AG08396 (cell line): ENCODE data around the gene CHMP3.
"Not testable (repeated sequence)": the region's sequence is repeated elsewhere in the genome, so short reads cannot be mapped to it uniquely, and the experiment has no call there.

Experiments used
- DNase-seq: peaks from one replicate; pipeline ENCODE4 v3.0.0; 2012; ENCODE audit warnings: low spot score, mixed read lengths

Gene CHMP3

DNA sequence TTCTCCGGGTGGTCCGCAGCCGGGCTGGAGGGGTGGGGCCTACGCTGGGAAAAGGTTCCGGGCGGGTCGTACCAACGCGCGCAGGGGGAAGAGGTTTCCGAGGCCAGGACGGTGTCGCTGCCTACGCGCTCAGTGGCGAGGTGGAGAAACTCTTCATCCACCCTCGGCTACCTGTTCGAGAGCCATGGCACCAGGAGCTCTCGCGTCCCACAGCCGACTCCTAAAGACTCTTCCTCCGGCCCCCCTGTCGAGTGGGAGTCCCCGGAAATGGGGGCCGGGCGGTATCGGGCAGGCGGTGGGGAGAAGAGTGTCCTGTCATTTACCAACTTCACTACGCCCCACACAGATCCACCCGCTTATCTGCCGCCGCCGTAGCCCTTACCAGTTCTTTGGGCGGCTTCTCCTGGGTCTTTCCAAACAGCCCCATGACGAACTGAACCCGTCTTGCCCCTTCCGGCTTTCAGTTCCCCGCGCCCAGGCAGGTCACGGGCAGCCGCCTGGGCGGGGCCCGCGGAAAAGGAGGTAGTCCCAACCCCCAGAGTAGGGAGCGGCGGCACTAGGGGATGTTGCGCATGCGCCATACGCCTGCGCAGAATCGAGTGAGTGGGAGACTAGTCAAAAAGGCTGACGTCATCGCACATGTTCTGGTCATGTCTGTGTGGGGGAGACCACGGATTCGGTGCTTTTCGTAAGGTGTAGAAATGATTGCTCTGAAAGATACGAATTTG, at the start of gene CHMP3:
Gene CHMP3 (minus strand): TSS at position 522 of the 728 bp plus-strand sequence. CDS start 95 bp downstream, at position 427.
- peak; percentile 99 for DNase-seq

DNA sequence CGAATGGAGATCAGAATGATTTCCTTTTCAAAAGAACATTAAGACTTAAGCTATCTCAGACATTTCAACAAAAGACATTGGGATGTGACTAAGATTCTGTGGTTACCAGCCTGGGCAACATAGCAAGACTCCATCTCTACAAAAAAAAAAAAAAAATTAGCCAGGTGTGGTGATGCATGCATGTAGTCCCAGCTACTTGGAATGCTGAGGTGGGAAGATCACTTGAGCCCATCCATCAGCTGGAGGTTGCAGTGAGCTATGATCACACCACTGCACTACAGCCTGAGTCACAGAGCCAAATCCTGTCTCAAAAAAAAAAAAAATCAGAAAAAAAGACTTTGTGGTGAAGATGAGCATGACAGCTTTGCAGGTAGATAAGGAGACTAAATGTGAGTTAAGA, 47.6 kb upstream of the CHMP3 start:
- DNase-seq, result no peak

DNA sequence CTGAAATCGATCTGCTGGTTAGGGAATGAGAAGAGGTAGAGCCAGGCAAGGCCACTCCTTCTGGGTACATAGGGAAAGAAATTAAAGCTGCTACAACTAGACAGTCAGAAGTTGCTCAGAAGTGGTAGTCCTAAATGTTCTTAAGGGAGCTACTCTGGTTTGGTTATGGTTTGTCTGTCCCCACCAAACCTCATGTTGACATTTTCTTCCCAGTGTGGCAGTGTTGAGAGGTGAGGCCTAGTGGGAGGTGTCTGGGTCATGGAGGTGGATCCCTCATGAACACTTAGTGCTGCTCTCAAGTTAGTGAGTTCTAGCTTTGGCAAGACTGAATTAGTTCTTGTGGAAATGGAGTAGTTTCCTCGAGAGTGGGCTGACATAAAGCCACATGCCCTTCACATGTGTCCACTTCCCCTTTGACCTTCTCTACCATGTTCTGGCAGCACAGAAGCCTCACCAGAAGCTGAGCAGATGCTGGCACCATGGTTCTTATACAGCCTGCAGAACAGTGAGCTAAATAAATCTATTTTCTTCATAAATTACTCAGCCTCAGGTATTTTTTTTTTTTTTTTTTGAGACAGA, 45.7 kb upstream of the CHMP3 start:
- no peak for DNase-seq

DNA sequence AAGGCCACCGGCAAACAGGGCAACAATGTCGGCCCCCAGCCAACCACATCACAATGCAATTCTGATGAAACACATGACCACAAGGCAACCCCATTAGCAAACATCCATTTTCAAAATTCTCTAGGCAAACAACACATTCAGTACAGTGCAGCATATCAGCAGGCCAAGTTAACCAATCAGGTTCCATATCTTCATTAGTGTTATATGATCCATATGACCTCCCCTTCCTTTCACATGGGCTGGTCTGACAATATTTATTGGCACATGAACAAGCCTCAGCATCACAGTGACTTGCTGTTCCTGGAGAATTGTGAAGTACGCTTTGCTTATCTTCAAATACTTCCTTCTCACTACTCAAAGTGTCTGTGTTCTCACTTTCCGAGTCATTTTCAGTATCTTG, 40.7 kb upstream of the CHMP3 start:
- DNase-seq, result no peak

DNA sequence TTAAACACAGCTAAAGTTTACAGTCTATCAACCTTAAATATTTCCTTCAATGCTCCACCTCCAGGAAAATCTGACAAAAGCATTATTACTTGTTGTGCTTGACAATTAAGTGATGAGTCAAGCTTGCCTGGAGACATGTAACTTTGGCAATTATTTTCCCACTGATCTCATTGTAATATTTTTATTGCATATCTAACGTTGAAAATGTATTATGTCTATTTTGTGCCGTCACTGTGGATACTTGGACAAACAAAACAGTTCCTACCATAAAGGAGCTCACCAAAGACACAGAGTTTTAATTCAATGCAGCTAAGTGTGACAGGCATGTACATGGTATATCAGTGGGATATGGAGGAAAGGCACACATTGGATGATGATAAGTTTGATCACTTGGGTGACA, 35.7 kb upstream of the CHMP3 start:
- DNase-seq, result no peak

DNA sequence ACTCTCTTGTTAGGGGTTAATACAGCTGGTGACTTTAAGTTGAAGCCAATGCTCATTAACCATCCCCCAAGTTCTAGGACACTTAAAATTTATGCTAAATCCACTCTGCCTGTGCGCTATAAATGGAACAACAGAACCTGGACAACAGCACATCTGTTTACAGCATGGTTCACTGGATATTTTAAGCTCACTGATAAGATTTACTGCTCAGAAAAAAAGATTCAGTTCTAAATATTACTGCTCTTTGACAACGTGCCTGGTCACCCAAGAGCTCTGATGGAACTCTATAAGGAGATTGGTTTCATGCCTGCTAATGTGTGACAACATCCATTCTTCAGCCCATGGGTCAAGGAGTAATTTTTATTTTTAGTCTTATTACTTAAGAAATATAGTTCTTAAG, 32.9 kb upstream of the CHMP3 start:
- DNase-seq, result no peak

DNA sequence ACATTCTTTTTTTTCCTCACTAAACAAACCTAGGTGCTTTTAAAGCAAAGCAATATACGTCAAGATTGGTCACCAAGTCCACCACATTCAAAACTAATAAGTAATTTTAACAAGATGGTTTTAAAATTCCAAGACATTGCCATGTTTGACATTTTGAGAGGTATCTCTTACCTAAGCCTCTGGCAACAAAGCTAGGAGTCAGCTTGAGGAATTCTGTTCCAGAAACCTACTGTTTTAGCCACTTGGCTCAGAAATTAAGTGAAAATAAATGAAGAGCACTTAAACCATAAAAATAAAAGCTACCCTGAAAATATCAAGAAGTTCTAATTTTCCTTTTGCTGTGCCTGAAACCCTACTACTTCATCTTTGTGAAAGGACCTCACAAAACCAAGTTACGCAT, 30.0 kb upstream of the CHMP3 start:
- DNase-seq, result no peak

DNA sequence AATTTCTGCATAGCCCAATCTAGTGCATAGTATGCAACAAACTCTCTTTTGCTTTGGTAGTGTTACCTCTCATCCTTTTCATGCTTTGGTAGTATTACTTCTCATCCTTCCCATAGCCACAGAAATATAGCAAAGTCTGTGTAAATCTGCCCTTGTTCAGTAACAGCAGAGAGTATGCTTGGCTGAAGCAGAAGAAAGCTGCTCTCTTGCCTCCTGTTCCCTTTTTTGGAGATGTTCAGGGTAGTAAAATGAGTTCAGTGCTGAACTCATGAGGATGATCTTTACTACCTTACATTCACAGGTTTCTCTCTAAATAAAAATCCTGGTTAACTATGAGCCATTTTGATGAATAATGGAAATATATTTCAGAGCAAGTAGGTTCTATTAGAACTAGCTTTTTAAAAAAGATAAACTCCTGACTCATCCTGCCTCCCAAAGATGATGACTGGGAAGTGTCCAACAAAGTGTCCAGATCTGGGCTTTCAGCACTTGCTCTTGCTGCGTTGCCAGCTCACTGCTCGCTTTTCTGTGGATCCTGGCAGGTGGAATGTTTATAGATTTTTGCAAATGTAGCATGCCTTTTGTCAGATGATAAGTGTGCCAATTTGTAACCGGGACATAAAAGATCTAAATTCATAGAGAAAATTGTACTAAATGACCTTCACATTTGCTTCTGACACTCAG, 29.4 kb upstream of the CHMP3 start:
- DNase-seq, result no peak

DNA sequence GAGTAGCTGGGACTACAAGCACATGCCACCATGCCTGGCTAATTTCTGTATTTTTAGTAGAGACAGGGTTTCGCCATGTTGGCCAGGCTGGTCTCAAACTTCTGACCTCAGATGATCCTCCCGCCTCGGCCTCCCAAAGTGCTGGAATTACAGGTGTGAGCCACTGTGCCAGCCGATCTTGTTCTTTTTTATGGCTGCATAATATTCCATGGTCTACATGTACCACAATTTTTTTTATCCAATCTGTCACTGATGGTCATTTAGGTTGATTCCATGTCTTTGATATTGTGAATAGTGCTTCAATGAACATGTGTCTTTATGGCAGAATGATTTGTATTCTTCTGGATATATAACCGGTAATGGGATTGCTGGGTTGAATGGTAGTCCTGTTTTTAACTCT, 26.5 kb upstream of the CHMP3 start:
- DNase-seq, result not testable (repeated sequence)

DNA sequence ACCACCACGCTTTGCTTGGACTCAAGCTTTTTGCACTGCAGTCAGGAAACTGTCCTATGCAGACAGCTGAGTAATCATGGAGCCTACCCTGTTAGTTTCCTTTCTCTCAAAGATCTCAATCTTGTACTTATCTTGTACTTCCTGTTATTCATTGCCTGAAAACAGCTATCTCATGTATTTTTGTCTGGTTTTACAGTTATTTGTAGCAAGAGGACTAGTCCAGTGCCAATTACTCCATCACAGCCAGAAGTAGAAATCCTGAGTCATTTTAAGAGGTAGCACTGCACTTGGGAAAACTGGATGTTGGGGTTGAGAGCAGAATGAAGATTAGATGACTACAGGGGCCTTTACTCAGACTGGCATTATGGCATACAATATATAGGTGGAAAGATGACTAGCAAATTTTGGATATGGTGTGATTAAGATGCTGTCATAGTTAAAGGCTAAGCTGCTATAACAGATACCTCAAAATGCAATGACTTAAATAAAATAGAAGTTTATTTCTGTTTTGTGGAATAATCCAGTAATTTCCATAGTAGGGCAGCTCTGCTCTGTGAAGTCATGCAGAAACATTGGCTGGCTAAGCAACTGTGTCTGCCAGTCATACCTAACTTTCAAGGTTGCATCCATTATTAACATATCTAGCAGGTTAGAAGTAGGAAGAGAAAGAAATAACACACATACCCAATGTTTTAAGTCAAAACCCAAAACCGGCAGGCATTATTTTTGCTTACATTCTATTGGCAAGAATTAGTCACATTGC, 21.1 kb upstream of the CHMP3 start:
- no peak for DNase-seq

DNA sequence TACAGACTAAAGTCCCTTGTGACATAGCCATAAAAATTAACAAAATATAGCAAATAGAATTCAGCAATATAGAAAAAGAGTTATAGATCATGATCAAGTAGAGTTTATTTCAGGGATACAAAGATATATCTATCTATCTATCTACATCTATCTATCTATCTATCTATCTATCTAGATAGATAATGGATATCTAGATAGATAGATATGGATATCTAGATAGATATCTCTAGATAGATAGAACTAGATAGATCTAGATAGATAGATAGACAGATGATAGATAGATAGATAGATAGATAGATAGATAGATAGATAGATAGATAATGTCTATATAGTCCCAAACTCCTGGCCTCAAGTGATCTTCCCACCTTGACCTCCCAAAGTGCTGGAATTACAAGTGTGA, 17.3 kb upstream of the CHMP3 start:
- no peak for DNase-seq

DNA sequence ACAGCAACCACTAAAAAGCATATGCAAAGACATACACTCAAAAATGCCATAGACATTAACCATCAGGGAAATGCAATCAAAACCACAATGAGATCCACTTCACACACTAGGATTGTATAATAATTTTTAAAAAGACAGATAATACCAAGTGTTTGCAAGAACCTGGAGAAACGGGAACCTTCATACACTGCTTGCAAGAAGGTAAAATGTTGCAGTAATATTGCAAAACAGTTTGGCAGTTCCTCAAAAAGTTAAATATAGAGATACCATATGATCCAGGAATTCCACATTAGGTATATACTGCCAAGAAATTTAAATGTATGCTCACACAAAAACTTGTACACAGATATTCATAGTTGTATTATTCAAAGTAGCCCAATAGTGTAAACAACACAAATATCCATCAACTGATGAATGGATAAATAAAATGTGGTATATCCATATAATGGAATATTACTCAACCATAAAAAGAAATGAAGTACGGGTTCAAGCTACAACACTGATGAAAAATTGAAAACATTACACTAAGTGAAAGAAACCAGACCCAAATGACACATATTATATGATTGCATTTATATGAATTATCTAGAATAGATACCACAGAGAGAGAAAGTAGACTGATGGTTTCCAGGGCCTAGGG, 14.7 kb upstream of the CHMP3 start:
- DNase-seq, result no peak

DNA sequence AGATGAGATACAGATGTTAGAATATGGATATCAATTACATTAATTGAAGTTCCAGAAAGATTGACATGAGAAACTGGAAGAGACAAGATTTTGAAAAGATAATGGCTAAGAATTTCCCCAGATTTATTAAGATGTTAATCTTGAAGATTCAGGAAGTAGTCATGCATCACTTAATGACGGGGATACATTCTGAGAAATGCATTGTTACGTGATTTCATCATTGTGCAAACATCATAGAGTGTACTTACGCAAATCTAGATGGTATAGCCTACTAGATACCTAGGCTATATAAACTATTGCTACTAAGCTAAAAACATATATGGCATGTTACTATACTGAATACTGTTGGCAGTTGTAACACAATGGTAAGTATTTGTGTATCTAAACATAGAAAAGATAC, 6.8 kb upstream of the CHMP3 start:
- no peak for DNase-seq

DNA sequence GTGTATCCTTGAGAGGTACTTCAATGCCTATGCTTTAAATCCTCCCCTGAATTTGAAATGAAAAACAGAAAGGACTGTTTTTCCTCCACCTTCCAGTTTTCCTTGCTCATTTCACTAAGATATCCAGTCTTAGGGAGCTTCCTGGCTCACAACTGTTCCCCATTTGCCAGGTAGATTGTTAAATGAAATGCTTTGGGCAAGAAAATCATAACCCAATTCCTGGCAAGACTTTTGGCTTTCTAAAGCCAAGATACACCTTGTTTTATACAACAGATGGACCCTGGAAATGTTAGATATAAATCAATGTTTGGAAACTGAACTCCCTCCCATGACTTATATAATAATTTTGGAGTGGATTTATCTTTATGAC, 3.6 kb upstream of the CHMP3 start:
- DNase-seq, result no peak

DNA sequence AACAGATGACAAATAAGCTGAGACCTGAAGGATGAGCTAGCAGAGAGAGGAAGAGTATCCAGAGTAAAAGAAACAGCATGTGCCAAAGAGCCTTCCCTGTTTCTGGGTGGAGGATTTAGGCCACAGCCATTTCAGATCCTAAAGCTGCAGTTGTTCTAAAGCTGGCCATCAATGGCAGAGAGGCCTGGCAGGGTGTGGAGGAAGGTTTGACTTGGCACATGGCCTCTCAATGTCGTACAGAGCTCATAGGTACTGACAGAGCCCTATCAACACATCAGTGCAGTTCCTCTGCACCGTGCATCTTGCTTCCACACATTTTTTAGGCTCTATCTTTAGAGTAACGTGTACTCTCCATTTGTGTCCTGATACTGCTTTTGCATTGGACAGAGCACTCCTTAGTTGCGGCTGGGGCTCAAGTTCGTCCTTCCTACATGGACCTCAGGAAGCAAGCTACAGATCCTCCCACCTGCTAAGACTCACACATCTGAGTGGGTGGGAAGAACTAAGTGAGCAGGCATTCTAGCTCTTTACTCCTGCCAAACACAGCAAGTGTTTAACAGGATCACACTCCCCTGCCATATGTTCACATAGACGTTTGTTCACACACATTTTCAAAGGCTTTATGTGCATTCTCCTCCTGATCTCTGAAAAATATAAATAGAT, 3.0 kb upstream of the CHMP3 start:
- no peak for DNase-seq

DNA sequence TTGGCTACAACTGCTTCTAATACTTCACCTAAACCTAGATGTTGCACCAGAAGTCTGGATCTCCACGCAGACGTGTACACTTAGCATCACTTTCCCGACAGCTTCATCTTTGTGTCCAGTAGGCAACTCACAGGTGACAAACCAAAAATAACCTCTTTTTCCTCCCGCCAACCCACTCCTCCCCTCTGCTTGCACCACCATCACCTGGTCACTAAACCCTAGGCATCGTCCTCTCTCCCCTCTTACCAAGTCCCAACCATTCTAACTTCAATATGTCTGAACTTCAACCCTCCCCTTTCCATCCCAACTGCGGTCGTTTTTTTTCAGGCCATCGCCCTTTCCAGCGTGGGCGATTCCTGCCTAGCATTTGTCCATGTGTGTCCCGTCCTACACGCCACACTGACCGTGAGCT, 413 bp upstream of the CHMP3 start:
- no peak for DNase-seq

DNA sequence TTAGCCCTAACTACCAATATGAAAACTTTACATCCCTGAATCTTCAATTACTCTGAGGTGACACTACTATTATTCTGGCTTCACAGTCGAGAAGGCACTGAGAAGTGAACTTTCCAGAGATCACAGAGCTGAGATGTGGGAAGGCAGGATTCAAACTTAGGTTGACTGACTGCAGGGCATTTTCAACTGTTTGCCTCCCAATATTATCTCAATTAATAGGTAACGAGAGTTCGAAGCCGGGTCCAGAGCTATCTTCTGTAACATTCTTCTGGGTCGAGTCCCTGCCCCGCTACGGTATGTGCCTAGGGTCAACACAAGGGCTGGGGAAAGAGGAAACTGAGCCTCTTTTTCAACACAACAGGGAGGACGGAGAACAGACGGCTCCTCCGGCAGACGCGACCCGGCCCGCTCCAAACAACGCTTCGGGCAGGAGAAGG, 740 bp downstream of the CHMP3 start:
- DNase-seq, result no peak

DNA sequence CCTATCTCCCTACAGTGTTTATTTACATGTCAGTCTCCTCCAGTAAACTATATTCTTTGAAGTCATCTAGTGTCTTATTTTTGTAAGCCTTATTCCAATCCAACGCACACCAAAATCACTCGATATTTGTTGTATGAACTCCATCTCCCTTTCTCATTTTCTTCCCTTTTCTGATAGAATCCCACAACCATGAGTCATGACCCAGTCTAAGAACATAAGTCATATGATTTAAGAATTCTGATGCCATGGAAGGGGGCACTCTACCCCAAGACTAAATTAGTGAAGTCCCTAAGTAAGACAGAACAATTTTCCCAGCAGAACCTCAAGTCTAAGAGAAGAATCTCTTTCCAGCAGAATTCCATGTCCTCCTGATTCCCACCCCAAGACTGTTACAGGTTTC, 5.4 kb downstream of the CHMP3 start:
- no peak for DNase-seq

DNA sequence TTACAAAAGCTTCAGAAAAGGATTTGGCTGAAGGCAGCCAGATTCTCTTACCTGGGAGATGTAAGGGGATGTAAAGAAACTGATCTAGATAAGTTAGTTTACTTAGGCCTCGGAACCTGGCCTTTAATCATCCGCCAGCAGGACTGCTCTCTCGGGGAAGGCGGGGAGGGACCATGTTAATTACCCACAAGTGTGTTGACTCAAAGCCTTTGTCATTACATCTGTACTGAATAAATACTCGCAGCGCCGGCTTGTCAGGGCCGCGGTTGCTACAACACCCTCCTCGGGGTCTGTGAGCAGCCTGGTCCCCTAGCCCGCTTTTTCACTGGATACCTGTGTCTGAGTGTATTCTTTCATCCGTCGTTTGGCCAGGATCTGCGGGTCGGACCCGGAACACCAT, 6.7 kb downstream of the CHMP3 start:
- no peak for DNase-seq

DNA sequence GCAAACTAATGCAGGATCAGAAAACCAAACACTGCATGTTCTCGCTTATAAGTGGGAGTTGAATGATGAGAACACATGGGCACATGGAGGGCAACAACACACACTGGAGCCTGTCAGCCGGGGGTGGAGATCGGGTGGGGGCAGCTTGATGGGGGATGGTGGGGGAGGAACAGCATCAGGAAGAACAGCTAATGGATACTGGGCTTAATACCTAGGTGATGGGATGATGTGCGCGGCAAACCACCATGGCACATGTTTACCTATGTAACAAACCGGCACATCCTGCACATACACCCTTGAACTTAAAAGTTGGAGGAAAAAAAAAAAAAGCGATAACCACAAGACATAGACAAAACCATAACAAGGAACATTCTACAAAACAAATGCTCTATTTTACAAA, 10.4 kb downstream of the CHMP3 start:
- DNase-seq, result no peak

DNA sequence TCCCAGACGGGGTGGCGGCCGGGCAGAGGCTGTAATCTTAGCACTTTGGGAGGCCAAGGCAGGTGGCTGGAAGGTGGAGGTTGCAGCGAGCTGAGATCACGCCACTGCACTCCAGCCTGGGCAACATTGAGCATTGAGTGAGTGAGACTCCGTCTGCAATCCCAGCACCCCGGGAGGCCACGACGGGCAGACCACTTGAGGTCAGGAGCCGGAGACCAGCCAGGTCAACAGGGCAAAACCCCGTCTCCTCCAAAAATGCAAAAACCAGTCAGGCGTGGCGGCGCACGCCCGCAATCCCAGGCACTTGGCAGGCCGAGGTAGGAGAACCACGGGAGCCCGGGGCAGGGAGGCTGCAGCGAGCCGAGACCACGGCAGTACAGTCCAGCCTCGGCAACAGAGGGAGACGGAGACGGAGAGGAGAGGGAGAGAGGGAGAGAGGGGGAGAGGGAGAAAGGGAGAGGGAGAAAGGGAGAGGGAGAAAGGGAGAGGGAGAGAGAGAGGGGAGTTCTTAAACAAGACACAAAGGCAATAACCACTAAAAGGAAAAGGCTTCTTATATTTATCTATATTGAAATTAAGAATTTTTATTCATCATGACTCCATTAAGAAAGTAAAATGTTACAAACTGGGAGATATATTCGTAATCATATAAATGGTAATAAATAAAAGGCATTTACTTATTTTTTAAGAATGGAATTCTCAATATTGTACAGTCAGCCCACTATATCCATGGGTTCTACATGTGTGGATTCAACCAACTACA, 13.1 kb downstream of the CHMP3 start:
- DNase-seq, result not testable (repeated sequence)
